HEK293T (cell line): ENCODE data around the gene FHIT.

Experiments used
- CTCF ChIA-PET: fragments of 350-600 bp; formaldehyde crosslinking; extraction: SDS; loops from one replicate; lab custom pipeline; 2021; ENCODE audit warnings: antibody characterized with exemption, inconsistent platforms; lab: Yijun Ruan, JAX
- POLR2A ChIA-PET: fragments of 350-600 bp; formaldehyde crosslinking; extraction: SDS; loops from one replicate; lab custom pipeline; 2020; ENCODE audit warnings: antibody characterized with exemption, inconsistent platforms; lab: Yijun Ruan, JAX
- DNase-seq: peaks from one replicate; pipeline ENCODE4 v3.0.0; 2012; ENCODE audit warnings: mixed read lengths; ENCODE audit errors: extremely low spot score
- ARNT ChIP-seq: fragments of 450-650 bp; IDR thresholded peaks from 2 replicates; pipeline ENCODE4 v1.6.1; 2017; ENCODE audit warnings: mild to moderate bottlenecking
- BHLHE40 ChIP-seq: fragments of 450-650 bp; IDR thresholded peaks from 2 replicates; pipeline ENCODE4 v1.6.1; 2016; ENCODE audit warnings: mild to moderate bottlenecking, moderate library complexity, borderline replicate concordance
- CTBP1 ChIP-seq: fragments of 450-650 bp; IDR thresholded peaks from 2 replicates; pipeline ENCODE4 v1.6.1; 2016; ENCODE audit warnings: borderline replicate concordance
- ELF4 ChIP-seq: fragments of 450-650 bp; IDR thresholded peaks from 2 replicates; pipeline ENCODE4 v1.6.1; 2017; ENCODE audit warnings: antibody characterized with exemption
- FOXA1 ChIP-seq: fragments of 450-650 bp; IDR thresholded peaks from 2 replicates; pipeline ENCODE4 v1.6.1; 2016; ENCODE audit warnings: mild to moderate bottlenecking
- FOXK2 ChIP-seq: fragments of 450-650 bp; IDR thresholded peaks from 2 replicates; pipeline ENCODE4 v1.6.1; 2016; ENCODE audit warnings: mild to moderate bottlenecking
- FOXM1 ChIP-seq: fragments of 450-650 bp; IDR thresholded peaks from 2 replicates; pipeline ENCODE4 v1.6.1; 2017; ENCODE audit warnings: mild to moderate bottlenecking, borderline replicate concordance
- HDGF ChIP-seq: fragments of 450-650 bp; IDR thresholded peaks from 2 replicates; pipeline ENCODE4 v1.6.1; 2017; ENCODE audit warnings: antibody characterized with exemption, borderline replicate concordance
- L3MBTL2 ChIP-seq: fragments of 450-650 bp; conservative IDR thresholded peaks from 2 replicates; pipeline ENCODE4 v1.6.1; 2016; ENCODE audit warnings: mild to moderate bottlenecking
- LEF1 ChIP-seq: fragments of 450-650 bp; IDR thresholded peaks from 2 replicates; pipeline ENCODE4 v1.6.1; 2017; ENCODE audit warnings: mild to moderate bottlenecking, borderline replicate concordance
- NFRKB ChIP-seq: fragments of 450-650 bp; IDR thresholded peaks from 2 replicates; pipeline ENCODE4 v1.6.1; 2016; ENCODE audit warnings: mild to moderate bottlenecking, moderate library complexity
- SP1 ChIP-seq: fragments of 450-650 bp; IDR thresholded peaks from 2 replicates; pipeline ENCODE4 v1.6.1; 2017
- SUZ12 ChIP-seq: fragments of 450-650 bp; IDR thresholded peaks from 2 replicates; pipeline ENCODE4 v1.6.1; 2016; ENCODE audit warnings: mild to moderate bottlenecking
- TARDBP ChIP-seq: fragments of 450-650 bp; IDR thresholded peaks from 2 replicates; pipeline ENCODE4 v1.6.1; 2016
- ZNF384 ChIP-seq: fragments of 450-650 bp; IDR thresholded peaks from 2 replicates; pipeline ENCODE4 v1.6.1; 2016
- TF ChIP-seq, protein P1 (sequence below): fragments of 450-650 bp; IDR thresholded peaks from 2 replicates; pipeline ENCODE4 v1.6.1; 2016

FHIT gene

GRCh38 chr3:60290122-60290492 lies 961.1 kb downstream of the FHIT start:
- TF ChIP-seq CTBP1, result no peak
- TF ChIP-seq FOXM1, result no peak
- TF ChIP-seq NFRKB, result no peak
- no peak for TF ChIP-seq SP1
- TF ChIP-seq TARDBP, result no peak
- TF ChIP-seq L3MBTL2, result no peak
- no peak for TF ChIP-seq LEF1
- TF ChIP-seq SUZ12, result no peak
- TF ChIP-seq ELF4, result no peak
- POLR2A ChIA-PET, result no interaction called here
- DNase-seq, result no peak
- CTCF ChIA-PET, result no interaction called here

- no peak for DNase-seq
- no peak for TF ChIP-seq ARNT
- TF ChIP-seq, protein P1, sequence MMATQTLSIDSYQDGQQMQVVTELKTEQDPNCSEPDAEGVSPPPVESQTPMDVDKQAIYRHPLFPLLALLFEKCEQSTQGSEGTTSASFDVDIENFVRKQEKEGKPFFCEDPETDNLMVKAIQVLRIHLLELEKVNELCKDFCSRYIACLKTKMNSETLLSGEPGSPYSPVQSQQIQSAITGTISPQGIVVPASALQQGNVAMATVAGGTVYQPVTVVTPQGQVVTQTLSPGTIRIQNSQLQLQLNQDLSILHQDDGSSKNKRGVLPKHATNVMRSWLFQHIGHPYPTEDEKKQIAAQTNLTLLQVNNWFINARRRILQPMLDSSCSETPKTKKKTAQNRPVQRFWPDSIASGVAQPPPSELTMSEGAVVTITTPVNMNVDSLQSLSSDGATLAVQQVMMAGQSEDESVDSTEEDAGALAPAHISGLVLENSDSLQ, result no peak
- CTCF ChIA-PET, result no interaction called here
- POLR2A ChIA-PET, result no interaction called here
These were observed 961.7 kb downstream of the FHIT start for GRCh38 chr3:60289341-60290121.

DNA sequence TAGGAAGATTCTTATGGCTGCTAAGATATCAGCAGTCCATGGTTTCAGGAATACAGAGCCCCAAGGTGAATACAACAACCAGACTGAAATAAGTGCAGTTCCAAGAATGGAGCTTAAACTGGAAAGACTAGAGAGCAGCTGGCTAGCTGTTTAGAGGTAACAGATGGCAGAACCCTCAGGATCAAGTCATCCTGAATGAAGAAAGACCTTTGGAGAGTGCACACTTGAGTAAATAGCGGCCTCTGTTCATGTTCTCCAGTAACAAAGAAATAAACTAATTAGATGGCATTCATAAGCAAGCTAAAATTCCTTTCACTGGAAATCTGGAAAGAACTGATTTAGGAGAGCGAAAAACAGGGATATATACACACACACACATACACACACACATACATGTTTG lies 968.4 kb downstream of the FHIT start:
- no peak for TF ChIP-seq HDGF
- no peak for TF ChIP-seq NFRKB
- TF ChIP-seq BHLHE40, result no peak
- ChIA-PET POLR2A (no interaction called here), CTCF (no interaction called here)
- no peak for DNase-seq

DNA sequence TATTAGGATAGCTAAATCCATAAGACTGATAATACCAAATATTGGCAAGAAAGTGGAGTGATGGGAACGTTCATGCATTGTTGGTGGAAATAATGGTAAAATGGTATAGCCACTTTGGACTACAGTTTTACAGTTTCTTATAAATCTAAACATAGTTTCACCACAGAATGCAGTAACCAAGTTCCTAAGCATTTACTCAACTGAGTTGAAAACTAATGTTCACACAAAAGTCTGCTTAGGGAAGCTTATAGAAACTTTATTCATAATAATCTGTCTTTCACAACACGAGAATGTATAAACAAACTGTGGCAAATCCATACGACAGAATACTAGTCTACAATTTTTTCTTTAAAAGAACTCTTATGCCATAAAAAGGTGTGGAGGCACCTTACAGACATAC lies 969.3 kb downstream of the FHIT start:
- TF ChIP-seq ELF4 (no peak), SP1 (no peak), BHLHE40 (no peak), FOXK2 (no peak), FOXA1 (no peak), ARNT (no peak), CTBP1 (no peak), SUZ12 (no peak), NFRKB (no peak), L3MBTL2 (no peak), HDGF (no peak), LEF1 (no peak), FOXM1 (no peak), ZNF384 (no peak)
- TF ChIP-seq, protein P1, result no peak
- CTCF ChIA-PET, result no interaction called here
- POLR2A ChIA-PET, result no interaction called here
- DNase-seq, result no peak

DNA sequence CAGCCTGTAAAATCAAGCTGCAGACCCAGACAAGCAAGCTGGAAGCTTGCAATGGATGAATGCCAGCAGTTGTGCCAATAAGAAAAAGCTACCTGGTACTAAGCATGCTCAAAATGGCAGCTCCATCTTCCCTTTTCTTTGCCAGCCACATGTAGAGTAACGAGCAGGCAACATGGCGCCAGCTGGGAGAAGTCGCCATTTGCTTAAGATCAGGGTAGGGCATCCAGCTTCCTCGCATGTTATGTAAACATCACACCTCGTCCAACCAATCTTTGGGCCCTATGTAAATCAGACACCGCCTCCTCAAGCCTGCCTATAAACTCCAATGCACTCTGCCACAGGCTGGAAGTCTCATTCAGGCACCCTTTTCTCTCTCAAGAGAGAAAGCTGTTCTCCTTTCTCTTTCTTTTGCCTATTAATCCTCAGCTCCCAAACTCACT lies 973.9 kb downstream of the FHIT start:
- no peak for DNase-seq
- POLR2A ChIA-PET, result no interaction called here
- CTCF ChIA-PET, result no interaction called here
- TF ChIP-seq SP1, result no peak
- TF ChIP-seq ARNT, result no peak

DNA sequence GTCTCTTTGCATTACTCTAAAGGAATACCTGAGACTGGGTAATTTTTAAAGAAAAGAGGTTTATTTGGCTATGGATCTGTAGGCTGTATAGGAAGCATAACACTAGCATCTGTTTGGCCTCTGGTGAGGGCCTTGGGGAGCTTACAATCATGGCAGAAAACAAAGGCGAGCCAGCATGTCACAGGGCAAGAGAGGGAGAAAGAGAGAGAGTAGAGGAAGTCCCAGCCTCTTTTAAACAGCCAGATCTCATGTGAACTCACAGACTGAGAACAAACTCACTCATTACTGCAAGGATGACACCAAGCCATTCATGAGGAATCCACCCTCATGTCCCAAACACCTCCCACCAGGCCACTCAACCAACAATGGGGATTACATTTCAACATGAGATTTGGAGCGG lies 974.6 kb downstream of the FHIT start:
- CTCF ChIA-PET, result no interaction called here
- POLR2A ChIA-PET, result no interaction called here
- no peak for TF ChIP-seq ZNF384
- TF ChIP-seq CTBP1, result no peak
- TF ChIP-seq ELF4, result no peak
- no peak for TF ChIP-seq SP1
- no peak for TF ChIP-seq FOXM1
- TF ChIP-seq, protein P1, result no peak
- no peak for TF ChIP-seq LEF1
- TF ChIP-seq TARDBP, result no peak
- no peak for TF ChIP-seq SUZ12
- TF ChIP-seq NFRKB, result no peak
- TF ChIP-seq FOXK2, result no peak
- no peak for DNase-seq

DNA sequence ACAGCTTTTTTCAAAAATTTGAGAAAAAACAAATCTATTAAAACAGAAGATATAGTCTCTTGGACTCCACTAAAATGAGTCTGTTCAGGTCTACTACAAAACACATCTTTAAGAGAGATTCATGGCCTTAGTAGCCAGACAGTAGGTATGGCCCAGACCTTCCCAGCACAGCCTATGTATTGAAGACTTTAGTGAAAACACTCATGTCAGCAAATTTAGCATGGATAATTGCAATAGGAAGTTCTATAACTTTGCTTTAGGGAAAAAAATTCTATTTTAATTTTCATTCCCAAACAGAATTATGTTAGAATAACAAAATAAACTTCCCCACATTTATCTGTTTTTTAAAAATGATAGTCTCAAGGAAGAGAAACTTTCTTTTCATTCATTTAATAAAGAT lies 976.6 kb downstream of the FHIT start:
- TF ChIP-seq SP1 (no peak), FOXK2 (no peak), FOXM1 (no peak), SUZ12 (no peak), CTBP1 (no peak), ZNF384 (no peak), FOXA1 (no peak)
- TF ChIP-seq, protein P1, result no peak
- no peak for DNase-seq
- ChIA-PET POLR2A (no interaction called here), CTCF (no interaction called here)
